Measurements from ENCODE around the gene SLC7A6OS.

Gene SLC7A6OS

DNA sequence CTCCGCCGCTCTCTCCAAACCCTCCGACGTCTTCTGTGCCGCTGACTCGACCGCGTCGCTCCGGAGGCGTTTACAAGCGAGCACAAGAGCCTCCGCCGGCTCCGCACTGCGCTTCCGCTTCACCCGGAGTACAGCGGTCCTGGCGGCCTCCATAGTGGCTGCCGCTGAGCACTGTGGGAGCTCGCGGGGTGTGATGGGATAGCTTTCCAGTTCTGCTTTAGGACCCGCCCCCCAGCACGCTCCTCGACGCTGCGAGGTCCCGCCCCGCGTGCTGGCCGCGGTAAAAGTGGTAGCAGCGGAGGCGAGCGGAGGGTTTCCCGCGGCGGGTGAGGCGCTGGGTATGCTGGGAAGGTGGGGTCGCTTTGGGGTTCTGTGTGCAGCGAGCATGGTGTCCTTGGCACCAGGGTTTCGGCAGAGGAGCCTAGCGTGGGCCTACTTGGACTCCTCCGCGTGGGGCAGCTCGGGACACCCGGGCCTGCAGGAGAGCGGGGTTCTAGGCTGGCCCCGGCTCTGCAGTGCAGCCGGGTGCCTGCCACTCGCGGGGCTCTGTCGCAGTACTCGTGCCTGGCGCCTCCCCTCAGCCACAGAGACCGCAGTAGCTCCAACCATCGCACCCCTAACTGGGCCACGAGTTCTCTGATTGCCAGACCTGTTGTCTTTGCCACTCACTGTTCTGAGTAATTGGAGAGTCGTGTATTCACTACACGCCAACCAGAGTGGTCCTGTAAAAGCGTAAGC, at the start of gene SLC7A6OS, which contains the start of gene PRMT7:
TSS of gene SLC7A6OS (minus strand) at position 173 of the 738 bp plus-strand sequence. CDS start at position 153, 20 bp downstream.
TSS of gene PRMT7 (plus strand) at position 246 of the 738 bp plus-strand sequence. CDS start 4,961 bp downstream, outside the sequence.
- DNase-seq: peak; percentile 90

DNA sequence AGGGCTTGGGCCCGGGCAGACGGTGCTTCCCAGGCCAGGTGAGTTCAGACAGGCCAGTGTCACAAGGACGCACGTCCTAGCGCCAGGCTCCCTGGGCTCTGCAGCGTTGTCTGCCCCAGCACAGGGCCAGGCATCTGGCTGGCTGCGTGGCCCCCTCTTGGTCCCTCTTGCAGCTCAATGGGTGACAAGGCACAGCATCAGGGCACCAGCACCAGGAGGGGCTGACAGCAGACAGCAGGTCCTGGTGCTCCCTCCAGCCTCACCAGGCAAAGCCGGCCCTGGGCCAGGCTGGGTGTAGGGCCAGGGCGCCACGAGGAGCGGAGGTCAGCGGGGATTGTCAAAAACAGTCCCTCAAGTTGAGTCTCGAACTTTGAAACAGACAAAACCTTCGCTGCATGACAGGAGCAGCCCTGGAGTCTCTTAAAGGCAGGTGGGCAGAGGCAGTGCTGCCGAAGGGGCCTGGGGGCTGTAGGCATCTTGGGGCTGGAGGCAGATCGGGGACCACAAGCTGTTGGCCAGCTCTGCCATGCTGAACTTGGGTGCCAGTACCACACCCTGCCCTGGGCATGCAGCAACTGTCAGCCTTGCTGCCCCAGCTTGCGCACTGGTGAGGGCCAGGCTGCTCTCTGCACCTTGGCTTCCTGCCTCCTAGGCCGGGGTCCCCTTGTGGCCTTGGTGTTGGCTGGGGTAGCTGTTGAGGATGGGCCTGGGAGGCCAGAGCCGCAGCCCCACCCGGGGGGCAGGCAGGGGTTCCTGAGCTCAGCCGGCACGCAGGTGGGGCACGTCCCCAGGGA, 48.8 kb upstream of the SLC7A6OS start:
- no peak for DNase-seq

DNA sequence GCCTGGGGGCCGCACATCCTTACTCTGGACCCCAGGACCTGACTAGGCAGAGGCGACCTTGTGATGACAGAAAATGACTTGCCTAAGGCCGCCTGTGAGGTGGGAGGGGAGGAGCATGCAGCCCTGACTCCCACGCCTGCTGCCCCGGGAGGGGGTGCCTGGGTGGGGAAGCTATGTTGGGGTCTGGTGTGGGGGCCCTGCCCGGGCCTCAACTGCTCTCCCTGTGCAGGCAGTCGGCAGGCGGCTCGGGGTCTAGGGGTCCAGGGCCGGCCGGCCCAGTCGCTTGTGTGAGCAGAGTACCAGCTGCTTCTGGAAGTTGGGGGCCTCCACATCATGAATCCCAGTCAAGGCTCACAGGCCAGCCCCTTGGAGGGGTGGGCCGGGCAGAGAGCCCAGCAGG, 48.2 kb upstream of the SLC7A6OS start:
- no peak for DNase-seq

DNA sequence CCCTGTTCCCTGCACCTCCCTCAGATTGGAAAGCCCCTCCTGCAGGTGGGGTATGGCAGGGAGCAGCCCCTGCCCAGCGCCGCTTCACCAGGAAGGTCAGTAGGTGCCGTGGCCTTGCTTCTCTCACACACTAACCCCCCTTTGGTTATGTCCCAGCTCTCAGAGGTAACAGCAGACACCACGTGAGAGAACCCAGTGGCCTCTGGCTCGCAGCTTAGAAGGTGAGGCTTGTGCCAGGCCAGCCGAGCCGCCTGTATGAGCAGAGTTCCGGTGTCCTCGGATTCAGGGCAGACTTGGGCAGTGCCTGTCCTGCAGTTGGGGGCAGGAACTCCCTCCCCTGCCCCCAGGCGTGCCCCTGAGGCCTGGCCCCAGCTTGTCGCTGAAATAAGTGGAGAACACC, 47.2 kb upstream of the SLC7A6OS start:
- no peak for DNase-seq

DNA sequence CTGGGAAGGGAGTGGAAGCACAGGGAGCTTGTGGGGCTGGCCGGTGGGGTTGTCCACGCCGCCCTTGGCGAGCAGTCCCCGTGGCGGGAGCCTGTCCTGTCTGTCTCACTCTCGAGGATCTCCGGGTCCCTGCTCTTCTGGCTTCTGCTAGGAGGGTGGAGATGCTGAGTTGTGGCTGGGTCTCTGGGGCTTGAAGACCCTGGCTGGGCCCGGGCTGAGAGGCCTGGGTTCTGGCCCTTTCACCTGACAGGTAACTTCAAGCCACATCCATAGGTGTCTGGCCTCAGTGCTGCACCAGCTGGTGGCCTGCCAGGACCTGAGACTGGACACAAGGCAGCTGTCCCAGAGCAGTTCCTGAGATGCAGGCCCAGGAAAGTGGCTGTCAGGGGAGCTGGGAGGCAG, 46.8 kb upstream of the SLC7A6OS start:
- no peak for DNase-seq

DNA sequence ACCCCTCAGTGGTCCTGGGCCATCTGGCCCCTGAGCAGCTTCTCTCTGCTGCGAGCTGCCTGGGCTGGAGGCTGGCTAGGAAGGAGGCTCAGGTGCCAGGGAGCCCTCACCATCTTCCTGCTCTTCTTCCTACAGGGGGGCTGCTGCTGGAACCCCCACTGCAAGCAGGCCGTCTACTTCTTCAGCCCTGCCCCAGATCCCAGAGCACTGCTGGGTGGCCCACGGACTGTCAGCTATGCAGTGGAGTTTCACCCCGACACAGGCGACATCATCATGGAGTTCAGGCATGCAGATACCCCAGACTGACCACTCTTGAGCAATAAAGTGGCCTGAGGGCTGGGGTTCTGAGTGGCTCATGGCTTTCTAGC, 46.2 kb upstream of the SLC7A6OS start:
- no peak for DNase-seq

DNA sequence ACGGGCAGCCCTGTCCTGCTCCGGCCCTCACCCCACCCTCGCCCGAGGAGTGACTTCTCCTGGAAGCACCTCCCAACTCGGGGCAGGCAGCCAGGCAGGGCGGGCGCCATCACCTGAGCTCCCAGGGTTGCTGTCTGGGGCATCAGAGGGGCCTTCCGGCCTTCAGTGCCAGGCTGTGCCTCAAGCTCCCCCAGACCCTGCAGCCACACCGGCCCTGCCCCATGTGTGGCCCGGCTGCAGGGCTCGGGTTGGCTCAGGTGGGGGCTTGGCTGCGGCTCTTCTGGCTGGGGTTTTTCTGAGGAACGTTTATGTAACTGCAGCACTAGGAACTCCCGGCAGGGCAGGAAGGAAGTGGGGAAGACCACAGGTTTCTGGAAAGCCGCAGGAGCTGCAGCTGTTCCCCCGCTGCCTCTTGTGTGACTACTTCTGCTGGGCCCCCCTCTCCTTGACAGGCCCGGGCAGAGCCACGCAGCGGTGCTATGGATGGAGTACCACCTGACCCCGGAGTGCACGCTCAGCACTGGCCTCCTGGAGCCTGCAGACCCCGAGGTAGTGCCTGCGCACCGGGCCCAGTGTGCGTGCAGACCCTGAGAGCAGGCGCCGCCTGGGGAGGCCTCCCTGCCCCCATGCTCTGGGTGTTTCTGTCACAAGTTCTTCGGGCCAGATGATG, 45.6 kb upstream of the SLC7A6OS start:
- no peak for DNase-seq

DNA sequence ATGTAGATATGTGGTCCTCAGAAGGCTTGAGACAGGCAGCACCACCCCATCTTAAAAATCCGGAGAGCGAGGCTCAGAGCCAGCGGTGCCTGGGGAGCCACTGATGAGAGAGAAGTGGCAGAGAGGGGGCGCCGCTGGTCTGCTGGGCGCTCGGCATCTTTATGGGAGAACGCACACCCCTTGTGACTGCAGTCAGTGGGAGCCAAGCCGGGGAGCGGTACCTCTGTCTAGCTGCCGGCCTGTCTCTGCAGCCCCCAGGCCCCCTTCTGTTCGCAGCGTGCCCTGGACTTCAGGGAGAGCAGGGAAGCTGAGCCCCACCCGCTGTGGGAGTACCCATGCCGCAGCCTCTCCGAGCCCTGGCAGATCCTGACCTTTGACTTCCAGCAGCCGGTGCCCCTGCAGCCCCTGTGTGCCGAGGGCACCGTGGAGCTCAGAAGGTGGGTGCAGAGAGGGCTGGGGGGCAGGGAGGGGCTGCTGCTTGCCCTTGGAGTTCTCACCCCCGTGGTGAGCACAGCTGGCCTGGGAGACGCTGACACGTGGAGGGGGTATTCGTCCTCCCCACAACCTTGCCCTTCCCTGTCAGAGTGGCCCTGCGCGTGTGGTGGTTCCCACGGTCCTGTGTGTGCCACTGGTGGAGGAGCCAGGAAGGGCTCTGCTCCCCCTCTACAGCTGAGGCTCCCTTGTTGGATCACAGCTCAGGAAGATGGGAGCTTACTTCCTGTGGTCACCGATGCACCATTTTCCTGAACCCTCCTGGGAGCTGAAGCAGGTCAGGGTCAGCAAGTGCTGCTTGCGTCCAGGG, 44.9 kb upstream of the SLC7A6OS start:
- no peak for DNase-seq

DNA sequence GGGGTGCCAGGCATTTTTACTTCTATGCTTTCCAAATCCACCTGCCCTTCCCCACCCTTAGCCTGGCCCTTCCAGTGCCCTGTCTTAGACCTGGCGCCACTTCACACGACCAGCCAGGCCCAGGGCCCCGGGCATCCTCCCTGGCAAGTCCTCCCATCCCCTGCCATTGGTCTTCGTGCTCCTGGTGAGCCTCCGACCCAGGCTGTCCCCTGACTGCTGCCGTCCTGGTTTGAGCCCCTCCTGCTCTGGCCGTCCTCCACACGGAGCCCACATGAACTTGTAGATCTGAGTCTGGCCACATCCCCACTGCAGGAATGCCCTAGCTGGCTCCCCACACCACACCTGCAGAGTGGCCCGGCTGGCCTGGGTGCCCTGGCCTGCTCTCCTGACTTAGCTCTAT, 44.1 kb upstream of the SLC7A6OS start:
- DNase-seq: no peak

DNA sequence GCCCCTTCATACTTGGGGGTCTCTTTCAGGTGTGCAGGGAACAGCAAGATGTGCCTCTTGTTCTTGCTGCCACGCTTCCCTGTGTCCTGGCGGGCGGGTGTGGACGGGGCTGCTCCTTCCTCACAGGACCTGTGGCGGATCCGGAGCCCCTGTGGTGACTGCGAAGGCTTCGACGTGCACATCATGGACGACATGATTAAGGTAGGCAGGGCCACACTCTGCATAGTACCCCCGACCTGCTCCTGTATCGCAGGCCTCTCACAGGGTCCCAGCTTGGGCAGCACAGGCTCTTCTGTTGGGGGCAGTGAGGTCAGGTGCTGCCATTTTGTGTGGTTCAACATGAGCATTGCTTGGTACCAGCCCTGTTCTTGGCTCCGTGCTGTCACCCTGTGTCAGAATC, 42.6 kb upstream of the SLC7A6OS start:
- DNase-seq: no peak

DNA sequence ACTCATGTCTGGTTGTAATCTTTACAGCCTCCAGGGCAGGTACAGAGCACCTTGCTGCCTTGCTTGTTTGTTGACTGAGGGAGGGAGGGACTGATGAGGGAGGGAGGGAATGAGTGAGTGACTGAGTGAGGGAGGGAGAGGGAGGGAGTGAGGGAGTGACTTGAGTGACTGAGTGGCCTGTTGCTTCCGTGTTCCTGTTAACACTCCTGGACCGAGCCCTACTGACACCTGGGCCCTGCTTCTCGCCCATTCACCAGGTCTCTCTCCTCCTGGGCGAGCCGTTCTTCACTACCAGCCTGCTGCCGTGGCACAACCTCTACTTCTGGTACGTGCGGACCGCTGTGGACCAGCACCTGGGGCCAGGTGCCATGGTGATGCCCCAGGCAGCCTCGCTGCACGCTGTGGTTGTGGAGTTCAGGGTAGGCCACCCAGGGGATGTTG, 41.3 kb upstream of the SLC7A6OS start:
- DNase-seq: no peak

DNA sequence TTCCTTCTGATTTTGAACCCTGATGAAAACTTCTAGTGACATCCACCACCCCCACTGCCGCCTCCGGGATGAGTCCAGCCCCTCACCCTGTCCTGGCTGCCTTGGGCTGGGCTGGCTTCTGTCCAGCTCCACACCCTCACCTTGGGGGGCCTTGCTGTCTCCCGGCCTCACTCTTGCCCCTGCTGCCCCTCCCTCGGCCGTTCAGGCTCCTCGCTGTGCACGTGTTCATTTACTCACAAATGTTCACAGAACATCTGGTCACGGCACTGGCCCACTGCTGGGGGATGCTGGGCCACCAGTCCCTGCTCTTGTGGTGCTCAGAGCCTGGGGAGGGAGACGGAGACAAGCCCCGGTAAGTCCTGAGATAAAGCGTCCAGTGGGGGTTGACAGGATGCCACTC, 40.7 kb upstream of the SLC7A6OS start:
- DNase-seq: no peak

DNA sequence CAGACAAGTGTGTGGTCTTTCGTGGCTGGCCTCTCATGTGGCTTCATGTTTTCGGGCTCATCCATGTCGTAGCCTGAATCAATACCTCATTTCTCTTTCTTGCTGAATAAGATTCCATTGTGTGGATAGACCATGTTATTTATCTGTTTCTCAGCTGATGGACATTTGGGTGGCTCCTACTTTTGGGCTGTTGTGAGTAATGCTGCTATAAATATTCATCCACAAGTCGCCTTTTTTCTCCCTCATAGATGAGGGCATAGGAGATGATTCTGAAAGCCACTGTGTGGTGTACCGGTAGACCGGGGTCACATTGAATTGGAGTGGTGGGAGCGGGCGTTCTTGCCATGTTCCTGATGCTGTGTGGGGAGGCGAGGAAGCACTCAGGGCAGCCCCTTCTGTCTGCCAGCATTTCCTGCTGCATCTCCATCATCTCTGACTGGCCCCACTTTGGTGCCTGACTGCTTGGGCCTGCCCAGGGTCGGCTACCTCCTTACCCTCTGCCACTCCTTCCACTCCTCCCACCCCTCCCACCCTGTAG, 40.1 kb upstream of the SLC7A6OS start:
- DNase-seq: no peak

DNA sequence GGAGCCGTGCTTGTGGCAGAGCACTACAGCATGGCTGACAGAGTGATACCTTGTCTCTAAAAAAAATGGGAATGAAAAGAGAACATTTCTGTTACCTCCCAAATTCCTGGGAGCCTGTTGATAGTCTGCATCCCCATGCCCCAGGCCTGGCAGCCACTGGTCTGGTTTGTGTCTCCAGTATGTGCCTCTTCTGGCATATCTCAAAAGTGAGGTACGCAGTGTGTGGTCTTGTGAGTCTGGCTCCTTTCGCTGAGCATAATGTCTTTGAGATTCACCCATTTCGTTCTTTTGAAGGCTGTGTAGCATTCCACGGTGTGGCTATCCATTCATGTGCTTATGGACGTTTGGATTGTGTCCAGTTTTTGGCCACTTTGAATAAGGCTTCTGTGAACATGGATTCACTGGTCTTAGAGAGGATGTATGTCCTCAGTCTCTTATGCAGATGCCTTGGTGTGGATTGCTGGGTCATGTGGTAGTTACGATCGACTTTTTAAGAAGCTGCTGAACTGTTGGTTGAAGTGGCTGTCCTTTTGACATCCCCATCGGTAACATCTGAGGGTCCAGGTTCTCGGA, 39.2 kb upstream of the SLC7A6OS start:
- no peak for DNase-seq

DNA sequence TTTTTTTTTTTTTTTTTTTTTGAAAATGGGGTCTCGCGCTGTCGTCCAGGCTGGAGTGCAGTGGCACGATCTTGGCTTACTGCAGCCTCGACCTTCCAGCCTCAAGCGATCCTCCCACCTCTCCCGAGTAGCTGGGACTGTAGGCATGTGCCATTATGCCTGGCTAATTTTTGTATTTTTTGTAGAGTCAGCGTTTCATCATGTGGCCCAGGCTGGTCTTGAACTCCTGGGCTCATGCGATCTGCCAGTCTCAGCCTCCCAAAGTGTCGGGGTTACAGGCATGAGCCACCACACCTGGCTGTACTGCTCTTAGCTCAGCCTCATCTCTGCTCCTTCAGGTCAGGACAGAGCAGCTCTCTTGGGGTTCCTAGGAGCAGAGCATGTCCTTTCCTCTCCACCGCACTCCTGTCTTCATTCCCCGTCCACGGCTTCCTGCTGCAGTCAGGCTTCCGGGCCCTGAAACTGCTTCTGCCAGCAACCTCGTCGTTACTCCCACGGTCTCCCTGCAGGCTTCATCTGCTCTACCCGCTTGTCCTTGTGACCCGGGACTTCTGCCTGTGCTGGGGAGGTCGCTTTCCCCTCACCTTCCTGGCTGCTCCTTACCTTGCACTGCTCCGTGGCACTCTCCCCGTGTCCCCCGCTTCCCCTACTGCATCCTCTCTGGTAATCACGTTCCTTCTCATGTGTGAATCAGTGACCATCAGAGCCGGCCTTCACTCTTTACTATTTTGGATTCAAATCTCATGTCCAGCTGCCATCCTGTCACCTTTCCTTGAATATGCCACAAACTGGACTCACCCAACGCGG, 38.1 kb upstream of the SLC7A6OS start:
- no peak for DNase-seq

DNA sequence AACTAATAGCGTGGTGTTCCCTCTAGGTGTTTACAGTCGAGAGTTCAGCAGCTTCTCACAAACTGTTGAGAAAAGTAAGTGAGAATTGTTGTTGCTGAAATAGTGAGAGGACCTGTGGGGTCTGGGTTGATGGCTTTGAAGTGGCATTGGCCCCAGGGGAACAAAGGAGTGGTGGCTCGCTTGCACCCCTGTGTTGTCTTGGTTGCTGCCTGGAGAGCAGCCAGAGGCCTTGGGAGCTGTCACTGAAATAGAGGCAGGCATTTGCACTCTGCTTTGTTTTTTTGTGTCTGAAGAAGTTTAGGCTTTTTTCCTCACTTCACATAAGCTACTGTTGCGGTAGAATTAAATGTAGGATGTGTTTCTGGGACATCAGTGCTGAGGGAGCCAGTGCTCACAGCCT, 36.9 kb upstream of the SLC7A6OS start:
- DNase-seq: no peak

DNA sequence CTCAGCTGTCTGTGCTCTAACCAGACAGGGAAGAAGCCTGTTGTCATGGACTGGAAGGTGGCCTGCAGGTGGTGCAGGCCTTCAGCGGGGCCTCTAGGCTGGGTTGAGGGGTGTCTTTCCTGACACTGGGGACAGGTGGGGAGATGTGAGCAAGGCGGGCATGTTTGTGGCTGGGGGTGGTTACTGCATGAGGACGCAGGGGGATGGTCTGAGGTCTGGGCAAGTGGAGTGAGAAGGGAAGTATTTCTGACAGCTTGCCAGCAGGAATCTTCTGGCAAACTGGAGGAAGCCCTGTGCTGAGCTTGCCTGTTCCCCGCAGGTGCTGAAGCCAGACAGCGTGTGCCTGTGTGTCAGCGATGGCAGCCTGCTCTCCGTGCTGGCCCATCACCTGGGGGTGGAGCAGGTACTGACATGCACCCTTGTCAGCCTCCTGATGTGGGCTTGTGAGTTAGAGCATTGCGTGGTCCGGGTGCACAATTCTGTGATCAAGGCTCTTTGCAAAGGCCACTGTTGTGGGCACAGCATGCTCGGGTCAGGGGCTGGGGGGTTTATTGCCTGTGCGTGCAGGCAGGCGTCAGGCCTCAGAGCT, 36.2 kb upstream of the SLC7A6OS start:
- no peak for DNase-seq

DNA sequence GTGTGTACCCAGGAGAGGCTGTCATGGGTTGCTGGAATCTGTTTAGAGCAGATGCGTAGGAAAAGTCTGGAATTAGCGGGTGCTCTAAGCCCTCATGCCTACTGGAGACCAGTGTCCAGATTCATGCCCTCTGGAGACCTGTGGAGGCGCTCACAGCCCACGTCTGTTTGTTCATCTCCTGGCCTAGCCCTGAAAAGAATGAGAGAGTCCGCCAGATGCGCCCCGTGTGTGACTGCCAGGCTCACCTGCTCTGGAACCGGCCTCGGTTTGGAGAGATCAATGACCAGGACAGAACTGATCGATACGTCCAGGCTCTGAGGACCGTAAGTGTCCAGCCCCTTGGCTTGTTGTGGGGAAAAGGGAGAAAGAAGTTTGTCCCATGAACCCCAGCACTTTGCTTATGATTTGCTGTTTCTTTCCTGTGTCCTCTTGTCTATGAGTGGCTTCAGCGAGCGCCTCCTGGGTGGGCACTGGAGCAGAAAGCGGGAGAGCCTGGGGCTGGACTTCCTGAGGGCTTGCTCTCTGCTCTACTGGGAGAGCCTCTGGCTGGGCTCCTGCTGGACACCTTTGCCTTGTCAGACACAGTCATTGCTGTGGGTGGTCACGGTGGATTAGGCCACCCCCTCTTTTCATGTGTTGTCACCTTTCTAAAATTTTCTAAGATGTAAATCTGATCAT, 35.4 kb upstream of the SLC7A6OS start:
- no peak for DNase-seq

DNA sequence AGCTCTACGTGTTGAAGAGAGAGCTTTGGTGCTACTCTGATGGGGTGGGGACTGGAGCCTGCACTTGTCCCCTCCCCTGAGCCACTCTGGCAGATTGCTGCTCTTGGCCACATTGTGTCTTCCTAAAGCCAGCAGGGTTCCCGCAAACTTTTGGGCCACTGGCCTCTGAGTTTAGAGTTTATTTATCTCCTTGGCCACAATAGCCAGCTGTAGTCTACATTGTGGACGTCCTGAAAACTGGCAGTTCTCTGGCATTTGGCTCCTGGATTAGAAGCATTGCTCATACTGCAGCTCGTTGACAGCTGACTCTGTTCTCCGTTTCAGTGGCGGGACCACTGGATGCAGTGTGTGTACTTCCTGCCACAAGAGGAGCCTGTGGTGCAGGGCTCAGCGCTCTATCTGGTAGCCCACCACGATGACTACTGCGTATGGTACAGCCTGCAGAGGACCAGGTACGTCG, 34.6 kb upstream of the SLC7A6OS start:
- no peak for DNase-seq

DNA sequence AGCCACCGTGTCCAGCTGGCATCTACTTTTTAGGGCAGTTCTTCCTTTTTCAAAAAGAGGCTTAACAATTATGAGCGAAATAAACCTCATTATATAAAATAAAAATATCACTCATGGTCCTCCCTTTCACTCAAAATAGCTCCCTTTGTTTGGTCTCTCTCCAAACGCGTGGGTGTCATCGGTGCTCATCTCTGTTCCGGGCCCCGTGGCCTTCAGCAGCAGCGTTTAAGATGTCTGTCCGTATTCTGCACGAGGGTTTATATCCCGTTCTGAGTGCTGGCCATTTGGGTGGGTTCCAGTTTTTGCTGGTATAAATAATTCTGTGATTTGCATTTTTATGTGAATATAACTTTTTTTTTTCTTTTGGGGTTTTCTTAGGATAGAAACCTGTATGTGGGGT, 33.5 kb upstream of the SLC7A6OS start:
- no peak for DNase-seq

Measured in NCI-H146 (cell line).